HG02759 (cell line): Measurements from ENCODE around the gene RNF180.
"Not testable (repeated sequence)": the region's sequence is repeated elsewhere in the genome, so short reads cannot be mapped to it uniquely, and the experiment has no call there.

Experiments
- ATAC-seq: cut with Tn5 transposase; IDR thresholded peaks from one replicate; pipeline ENCODE4 v1.9.1; 2021; ENCODE audit warnings: mild to moderate bottlenecking, moderate library complexity; ENCODE audit not compliant: unreplicated experiment

Gene RNF180

GRCh38 chr5:64273276-64273675, 107.6 kb downstream of the RNF180 start:
- no peak for ATAC-seq

- no peak for ATAC-seq
Observed at GRCh38 chr5:64285188-64286130, 119.8 kb downstream of the RNF180 start.

- ATAC-seq: no peak
Observed at GRCh38 chr5:64286381-64286780, 120.7 kb downstream of the RNF180 start.

GRCh38 chr5:64288496-64288895, 122.9 kb downstream of the RNF180 start:
- not testable (repeated sequence) for ATAC-seq

- no peak for ATAC-seq
Observed at GRCh38 chr5:64292611-64293215, 127.1 kb downstream of the RNF180 start.

- no peak for ATAC-seq
Observed at GRCh38 chr5:64295101-64295500, 129.5 kb downstream of the RNF180 start.

- ATAC-seq: no peak
Observed at GRCh38 chr5:64298586-64298985, 132.9 kb downstream of the RNF180 start.

GRCh38 chr5:64299805-64300204, 134.2 kb downstream of the RNF180 start:
- no peak for ATAC-seq

- ATAC-seq: no peak
Observed at GRCh38 chr5:64301566-64301965, 135.9 kb downstream of the RNF180 start.

- no peak for ATAC-seq
Observed at GRCh38 chr5:64308135-64308534, 142.5 kb downstream of the RNF180 start.

- no peak for ATAC-seq
Observed at GRCh38 chr5:64312491-64312890, 146.8 kb downstream of the RNF180 start.

GRCh38 chr5:64315778-64316177, 150.1 kb downstream of the RNF180 start:
- no peak for ATAC-seq

GRCh38 chr5:64318175-64318574, 152.5 kb downstream of the RNF180 start:
- ATAC-seq: no peak

- no peak for ATAC-seq
Observed at GRCh38 chr5:64323591-64323990, 157.9 kb downstream of the RNF180 start.

GRCh38 chr5:64330728-64331231, 165.1 kb downstream of the RNF180 start:
- ATAC-seq: no peak

GRCh38 chr5:64331597-64332277, 166.1 kb downstream of the RNF180 start:
- no peak for ATAC-seq

GRCh38 chr5:64333886-64334285, 168.2 kb downstream of the RNF180 start:
- ATAC-seq: no peak

- ATAC-seq: no peak
Observed at GRCh38 chr5:64339769-64340168, 174.1 kb downstream of the RNF180 start.

GRCh38 chr5:64340293-64340692, 174.7 kb downstream of the RNF180 start:
- no peak for ATAC-seq

- no peak for ATAC-seq
Observed at GRCh38 chr5:64341340-64341739, 175.7 kb downstream of the RNF180 start.

- no peak for ATAC-seq
Observed at GRCh38 chr5:64344501-64344900, 178.9 kb downstream of the RNF180 start.
